HG03280 (cell line): ENCODE results near the gene NKAIN1.
"Not testable (repeated sequence)": the region's sequence is repeated elsewhere in the genome, so short reads cannot be mapped to it uniquely, and the experiment has no call there.

ENCODE experiments used
- ATAC-seq: cut with Tn5 transposase; IDR thresholded peaks from one replicate; pipeline ENCODE4 v1.9.1; 2021; ENCODE audit warnings: mild to moderate bottlenecking, moderate library complexity; ENCODE audit not compliant: unreplicated experiment

The NKAIN1 gene

GRCh38 chr1:31239653-31240241 is at the start of gene NKAIN1:
Gene NKAIN1 (minus strand): TSS chr1:31239887. CDS start chr1:31239547, 340 bp downstream.
- no peak for ATAC-seq

GRCh38 chr1:31289021-31289420 is 49.3 kb upstream of the NKAIN1 start:
- no peak for ATAC-seq

- ATAC-seq = not testable (repeated sequence)
Observed at GRCh38 chr1:31287791-31288190, 48.1 kb upstream of the NKAIN1 start.

GRCh38 chr1:31282426-31282825 is 42.7 kb upstream of the NKAIN1 start:
- not testable (repeated sequence) for ATAC-seq

GRCh38 chr1:31273619-31274018 is 33.9 kb upstream of the NKAIN1 start:
- no peak for ATAC-seq

GRCh38 chr1:31272369-31272768 is 32.7 kb upstream of the NKAIN1 start:
- ATAC-seq = no peak

- ATAC-seq = no peak
Observed at GRCh38 chr1:31266547-31266946, 26.9 kb upstream of the NKAIN1 start.

- no peak for ATAC-seq
Observed at GRCh38 chr1:31264790-31265386, 25.2 kb upstream of the NKAIN1 start.

- ATAC-seq = no peak
Observed at GRCh38 chr1:31263408-31263807, 23.7 kb upstream of the NKAIN1 start.

- not testable (repeated sequence) for ATAC-seq
Observed at GRCh38 chr1:31262393-31262792, 22.7 kb upstream of the NKAIN1 start.

GRCh38 chr1:31261916-31262315 is 22.2 kb upstream of the NKAIN1 start:
- no peak for ATAC-seq

- no peak for ATAC-seq
Observed at GRCh38 chr1:31259746-31260145, 20.1 kb upstream of the NKAIN1 start.

GRCh38 chr1:31258581-31258980 is 18.9 kb upstream of the NKAIN1 start:
- no peak for ATAC-seq

GRCh38 chr1:31257213-31257612 is 17.5 kb upstream of the NKAIN1 start:
- ATAC-seq = no peak

- no peak for ATAC-seq
Observed at GRCh38 chr1:31249854-31250253, 10.2 kb upstream of the NKAIN1 start.

- ATAC-seq = no peak
Observed at GRCh38 chr1:31248276-31248675, 8.6 kb upstream of the NKAIN1 start.

- ATAC-seq = no peak
Observed at GRCh38 chr1:31244326-31244725, 4.6 kb upstream of the NKAIN1 start.

GRCh38 chr1:31243501-31244286 is 4.0 kb upstream of the NKAIN1 start:
- no peak for ATAC-seq

GRCh38 chr1:31241321-31241720 is 1.6 kb upstream of the NKAIN1 start:
- ATAC-seq = no peak

- ATAC-seq = no peak
Observed at GRCh38 chr1:31238986-31239613, 587 bp downstream of the NKAIN1 start.

- no peak for ATAC-seq
Observed at GRCh38 chr1:31238612-31238985, 1.1 kb downstream of the NKAIN1 start.

GRCh38 chr1:31234870-31235269 is 4.8 kb downstream of the NKAIN1 start:
- no peak for ATAC-seq
